Erythroblast (primary cell): ENCODE measurements around the gene IPCEF1.

Source experiments
- GATA1 ChIP-seq: IDR thresholded peaks from 2 replicates; pipeline ENCODE4 v1.6.1; 2011; ENCODE audit warnings: low read depth, mild to moderate bottlenecking, control low read depth, low read length, moderate library complexity
- POLR2A ChIP-seq: IDR thresholded peaks from 2 replicates; pipeline ENCODE4 v1.6.1; 2011; ENCODE audit warnings: mild to moderate bottlenecking, low read length

DNA sequence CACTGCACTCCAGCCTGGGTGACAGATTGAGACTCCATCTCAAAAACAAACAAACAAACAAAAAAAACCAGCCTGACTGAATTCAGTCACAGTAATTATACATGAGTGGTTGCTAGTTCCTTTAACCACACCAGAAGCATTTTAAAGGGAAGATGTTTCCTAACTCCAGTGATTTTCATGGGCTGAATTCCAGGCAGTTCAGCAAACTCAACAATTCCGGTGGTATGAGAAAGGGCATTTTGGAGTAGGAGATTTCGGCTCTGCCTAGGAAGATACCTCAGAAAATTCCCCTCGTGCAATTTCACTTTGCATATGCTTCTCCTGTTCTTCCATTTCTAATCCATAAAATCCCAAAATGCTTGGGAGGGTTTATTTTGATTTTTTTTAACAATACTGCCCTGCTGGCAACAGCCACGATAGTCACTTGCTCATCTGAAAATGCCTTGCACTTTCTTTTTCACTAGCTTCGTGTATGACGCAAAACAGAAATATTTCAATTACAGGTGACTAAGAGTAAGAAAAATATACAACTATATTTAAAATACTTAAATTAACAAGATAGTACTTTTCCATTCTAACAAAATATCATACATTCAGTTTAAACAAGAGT, 48.3 kb upstream of the IPCEF1 start:
- TF ChIP-seq POLR2A (no peak), GATA1 (no peak)
